Transverse colon (tissue), 4 donors: Measurements from ENCODE around the gene CCL2. TPM values are rescaled to one million over a fixed set of nuclear protein-coding genes. Genes with fewer than 3 reads are reported as not detected.

Experiments used
- DNase-seq: peaks from one replicate; pipeline ENCODE4 v3.0.0-alpha.2; 2019
- H3K27ac ChIP-seq, 4 donors: fragments of 200-600 bp; sonication (generic); 2 replicates each; pipeline ENCODE4 v1.5.1; 2016 to 2018; ENCODE audit warnings: inconsistent platforms in 4 of 4
- H3K27me3 ChIP-seq: fragments of 200-600 bp; sonication (generic); 2 replicates; pipeline ENCODE4 v1.5.1; 2017; ENCODE audit warnings: inconsistent platforms
- H3K36me3 ChIP-seq, 4 donors: fragments of 200-600 bp; sonication (generic); 2 replicates each; pipeline ENCODE4 v1.5.1; 2017 to 2019; ENCODE audit warnings: inconsistent platforms in 4 of 4
- H3K4me1 ChIP-seq, 4 donors: fragments of 200-600 bp; sonication (generic); 2 replicates each; pipeline ENCODE4 v1.5.1; 2017 to 2020; ENCODE audit warnings: inconsistent platforms in 4 of 4
- H3K4me3 ChIP-seq, 4 donors: fragments of 200-600 bp; sonication (generic); 1 replicate in 1 of 4; 2 replicates in 3 of 4; pipeline versions ENCODE4 v1.5.1 to v1.6.1; 2017 to 2019; ENCODE audit warnings: inconsistent platforms in 4 of 4
- H3K9me3 ChIP-seq, 2 donors: fragments of 200-600 bp; sonication (generic); 2 replicates each; pipeline ENCODE4 v1.5.1; 2017 to 2019; ENCODE audit warnings: inconsistent platforms in 2 of 2
- EP300 ChIP-seq: sonication (generic); formaldehyde crosslinking; IDR thresholded peaks from one replicate; pipeline ENCODE4 v1.6.1; 2017; ENCODE audit warnings: antibody characterized with exemption, low read depth
- POLR2A ChIP-seq: fragments of 450-650 bp; IDR thresholded peaks from one replicate; pipeline ENCODE4 v1.6.1; 2016; ENCODE audit warnings: antibody characterized with exemption, mild to moderate bottlenecking, moderate library complexity
- POLR2AphosphoS5 ChIP-seq, 3 donors: sonication (generic); formaldehyde crosslinking; IDR thresholded peaks; one replicate each; pipeline ENCODE4 v1.6.1; 2016; ENCODE audit warnings: antibody characterized with exemption in 3 of 3
- WGBS, 2 donors: methylation state at CpG; one replicate each; pipeline ENCODE4 v1.1.5; 2018; ENCODE audit warnings: low coverage in 1 of 2; 5-methylcytosine and 5-hydroxymethylcytosine counted together
- in situ Hi-C, 4 donors: fragments of 200-750 bp; cut with MboI; loops; one replicate each; pipeline versions ENCODE4 v1.15.0 to v1.15.1; 2017; ENCODE audit warnings: low sequenced_read_pairs in 3 of 4, low pct_ligation_motif_present in 1 of 4, low pct_unique_long_range_greater_than_20kb in 1 of 4
- intact Hi-C: fragments of 100-400 bp; cut with DNase I; formaldehyde crosslinking; loops from one replicate; pipeline ENCODE4 v1.15.1; 2023; ENCODE audit warnings: low total_unique reads
- total RNA-seq, 4 donors: library from RNA; depleted of rRNA; stranded (reverse); fragments of >200 nt; gene quantifications; one replicate each; pipeline ENCODE4 v1.1.0, GENCODE V29; 2016
- TF ChIP-seq, protein P1 (sequence below), 5 experiments: fragments of 200-600 bp in 3 of 5; fragments of 450-650 bp in 2 of 5; sonication (generic) in 3 of 5; IDR thresholded peaks; 1 replicate in 2 of 5; 2 replicates in 3 of 5; pipeline ENCODE4 v1.5.1; 2016 to 2017; ENCODE audit warnings: antibody characterized with exemption in 5 of 5, inconsistent platforms in 3 of 5, mild to moderate bottlenecking in 2 of 5, moderate library complexity in 1 of 5

CCL2 gene
- total RNA-seq, 4 donors from 2014 or later: 9.1 to 147 (median 77.6) TPM

- in situ Hi-C loops (no loop called here), intact Hi-C loops (no loop called here)
- WGBS, 2 donors: 87% methylated on average over 4 of the region's 4 CpGs; no CpG with 5 or more reads in 1 of the 2 donors
- H3K4me3 ChIP-seq: no peak overlapping the region
- H3K36me3 ChIP-seq: no peaks in the 10 kb centered on the region
- no peaks in the 10 kb centered on the region for H3K27me3 ChIP-seq
- no peak overlapping the region for H3K27ac ChIP-seq
- H3K4me1 ChIP-seq: no peaks in the 10 kb centered on the region
- no peaks in the 10 kb centered on the region for H3K9me3 ChIP-seq
- no peak for TF ChIP-seq POLR2A
- TF ChIP-seq, protein P1, sequence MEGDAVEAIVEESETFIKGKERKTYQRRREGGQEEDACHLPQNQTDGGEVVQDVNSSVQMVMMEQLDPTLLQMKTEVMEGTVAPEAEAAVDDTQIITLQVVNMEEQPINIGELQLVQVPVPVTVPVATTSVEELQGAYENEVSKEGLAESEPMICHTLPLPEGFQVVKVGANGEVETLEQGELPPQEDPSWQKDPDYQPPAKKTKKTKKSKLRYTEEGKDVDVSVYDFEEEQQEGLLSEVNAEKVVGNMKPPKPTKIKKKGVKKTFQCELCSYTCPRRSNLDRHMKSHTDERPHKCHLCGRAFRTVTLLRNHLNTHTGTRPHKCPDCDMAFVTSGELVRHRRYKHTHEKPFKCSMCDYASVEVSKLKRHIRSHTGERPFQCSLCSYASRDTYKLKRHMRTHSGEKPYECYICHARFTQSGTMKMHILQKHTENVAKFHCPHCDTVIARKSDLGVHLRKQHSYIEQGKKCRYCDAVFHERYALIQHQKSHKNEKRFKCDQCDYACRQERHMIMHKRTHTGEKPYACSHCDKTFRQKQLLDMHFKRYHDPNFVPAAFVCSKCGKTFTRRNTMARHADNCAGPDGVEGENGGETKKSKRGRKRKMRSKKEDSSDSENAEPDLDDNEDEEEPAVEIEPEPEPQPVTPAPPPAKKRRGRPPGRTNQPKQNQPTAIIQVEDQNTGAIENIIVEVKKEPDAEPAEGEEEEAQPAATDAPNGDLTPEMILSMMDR (IDR thresholded peaks at IDR 0.05): no peak
- no peak for TF ChIP-seq EP300
- no peak for TF ChIP-seq POLR2AphosphoS5 (IDR thresholded peaks at IDR 0.05)
- no peak for DNase-seq
Observed at GRCh38 chr17:34221411-34221810, 33.7 kb upstream of the CCL2 start.

DNA sequence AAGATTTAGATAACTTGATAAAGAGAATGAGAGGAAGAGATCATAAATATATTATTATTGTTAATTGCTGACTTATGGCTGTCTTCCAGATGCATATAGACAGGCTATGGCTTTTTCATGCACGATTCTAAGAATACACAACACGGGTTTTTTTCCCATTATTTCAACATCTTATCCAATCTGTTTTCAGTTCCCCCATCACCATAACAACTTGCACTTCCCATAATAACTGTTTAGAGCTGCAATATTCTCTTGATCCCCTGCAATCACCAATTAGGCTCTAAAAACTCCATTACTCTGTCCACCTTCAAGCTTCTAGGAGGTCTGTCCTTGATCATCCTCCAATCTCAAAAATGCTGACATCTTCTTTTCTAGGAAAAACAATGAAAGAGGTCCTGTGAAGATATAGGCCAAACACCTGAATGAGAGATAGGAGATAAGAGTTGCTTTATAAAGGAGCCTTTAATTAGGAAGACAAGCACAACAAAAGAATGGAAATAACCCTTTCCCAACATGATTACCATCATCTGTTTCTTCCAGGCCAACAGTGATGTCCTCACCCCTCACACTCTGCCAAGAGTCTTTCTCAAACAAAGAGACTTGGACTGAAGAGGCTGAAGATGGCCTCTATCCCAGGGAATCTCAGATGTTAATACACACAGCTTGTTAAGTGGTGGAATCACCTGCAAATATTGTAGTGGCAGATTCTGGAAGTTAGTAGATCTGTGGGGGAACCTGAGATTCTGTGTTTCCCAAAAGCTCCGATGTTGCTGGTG lies 32.2 kb upstream of the CCL2 start:
- in situ Hi-C loops: no loop called here
- Histone ChIP-seq H3K9me3 (no peaks in the 10 kb centered on the region), H3K36me3 (no peaks in the 10 kb centered on the region), H3K4me1 (no peaks in the 10 kb centered on the region), H3K4me3 (no peak overlapping the region), H3K27me3 (no peaks in the 10 kb centered on the region), H3K27ac (no peak overlapping the region)
- intact Hi-C loops: no loop called here
- no peak for DNase-seq
- TF ChIP-seq POLR2AphosphoS5 (IDR thresholded peaks at IDR 0.05) (no peak), POLR2A (no peak), EP300 (no peak)
- TF ChIP-seq, protein P1 (IDR thresholded peaks at IDR 0.05): no peak
- WGBS, 2 donors: 75 to 82% methylated on average over 3 of the region's 3 CpGs

DNA sequence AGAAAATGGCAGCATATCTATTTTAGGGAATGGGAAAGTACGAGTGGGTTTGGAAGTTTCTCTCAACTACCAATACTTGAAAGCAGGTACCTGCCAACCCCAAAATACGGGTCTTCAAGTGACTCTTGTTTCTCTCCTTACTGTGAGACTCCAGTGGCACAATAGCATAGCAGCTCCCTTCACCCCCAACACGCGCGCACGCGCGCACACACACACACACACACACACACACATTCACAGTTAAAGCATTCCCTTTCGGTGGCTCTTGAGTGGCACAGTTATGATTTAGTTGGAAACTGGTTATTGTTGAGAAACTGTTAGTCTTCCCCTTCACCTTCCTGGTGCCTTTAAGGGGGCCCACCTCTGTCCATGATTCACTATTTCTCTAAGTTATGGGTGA lies 30.0 kb upstream of the CCL2 start:
- in situ Hi-C loops (no loop called here), intact Hi-C loops (no loop called here)
- no peak for DNase-seq
- no peak overlapping the region for H3K4me3 ChIP-seq
- H3K4me1 ChIP-seq: no peaks in the 10 kb centered on the region
- no peak for TF ChIP-seq POLR2AphosphoS5 (IDR thresholded peaks at IDR 0.05)
- TF ChIP-seq, protein P1 (IDR thresholded peaks at IDR 0.05): no peak
- no peak for TF ChIP-seq EP300
- no peak for TF ChIP-seq POLR2A
- WGBS, 2 donors: 84 to 89% methylated on average over 9 of the region's 9 CpGs
- no peaks in the 10 kb centered on the region for H3K27me3 ChIP-seq
- peaks cover 0 to 2% of the 10 kb centered on the region in 2 donors for H3K9me3 ChIP-seq
- no peak overlapping the region for H3K27ac ChIP-seq
- H3K36me3 ChIP-seq: no peaks in the 10 kb centered on the region

- TF ChIP-seq, protein P1 (IDR thresholded peaks at IDR 0.05): no peak
- TF ChIP-seq POLR2AphosphoS5 (IDR thresholded peaks at IDR 0.05): no peak
- TF ChIP-seq EP300: no peak
- H3K27me3 ChIP-seq: no peaks in the 10 kb centered on the region
- no peak overlapping the region for H3K4me3 ChIP-seq
- H3K9me3 ChIP-seq: peaks cover 4% of the 10 kb centered on the region in 2 donors
- DNase-seq: no peak
- no peak overlapping the region for H3K27ac ChIP-seq
- H3K36me3 ChIP-seq: no peaks in the 10 kb centered on the region
- H3K4me1 ChIP-seq: no peaks in the 10 kb centered on the region
- 64 to 67% methylated on average over 3 of the region's 3 CpGs for WGBS, 2 donors
- intact Hi-C loops (no loop called here), in situ Hi-C loops (no loop called here)
Observed at GRCh38 chr17:34226011-34226743, 28.9 kb upstream of the CCL2 start.
